Choroid plexus epithelial cell (primary cell): ENCODE measurements around the gene FBXW8.

Source experiments
- DNase-seq: peaks from one replicate; pipeline ENCODE4 v3.0.0-alpha.2; 2010; ENCODE audit warnings: low read depth
- H3K4me3 ChIP-seq: 2 replicates; pipeline ENCODE4 v1.5.1; 2011; ENCODE audit warnings: low read depth, mild to moderate bottlenecking, control low read depth, low read length, moderate library complexity
- TF ChIP-seq, protein P1 (sequence below): conservative IDR thresholded peaks from 2 replicates; pipeline ENCODE4 v1.5.1; 2011; ENCODE audit warnings: low read depth, mild to moderate bottlenecking, control low read depth, inconsistent platforms, low read length, moderate library complexity

Gene FBXW8

DNA sequence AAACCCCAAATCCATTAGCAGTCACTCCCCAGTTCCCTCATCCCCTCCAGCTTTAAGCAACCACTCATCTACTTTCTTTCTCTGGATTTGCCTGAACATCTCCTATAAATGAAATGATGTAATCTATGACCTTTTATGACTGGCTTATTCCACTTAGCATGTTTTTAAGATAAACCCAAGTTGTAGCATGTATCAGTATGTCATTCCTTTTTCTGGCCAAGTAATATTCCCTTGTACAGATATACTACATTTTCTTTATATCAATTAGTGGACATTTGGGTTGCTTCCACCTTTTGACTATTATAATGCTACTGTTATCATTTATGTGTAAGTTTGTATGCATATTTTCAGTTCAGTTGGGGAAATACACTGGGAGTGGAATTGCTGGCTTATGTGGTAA lies 105.1 kb downstream of the FBXW8 start:
- TF ChIP-seq, protein P1, sequence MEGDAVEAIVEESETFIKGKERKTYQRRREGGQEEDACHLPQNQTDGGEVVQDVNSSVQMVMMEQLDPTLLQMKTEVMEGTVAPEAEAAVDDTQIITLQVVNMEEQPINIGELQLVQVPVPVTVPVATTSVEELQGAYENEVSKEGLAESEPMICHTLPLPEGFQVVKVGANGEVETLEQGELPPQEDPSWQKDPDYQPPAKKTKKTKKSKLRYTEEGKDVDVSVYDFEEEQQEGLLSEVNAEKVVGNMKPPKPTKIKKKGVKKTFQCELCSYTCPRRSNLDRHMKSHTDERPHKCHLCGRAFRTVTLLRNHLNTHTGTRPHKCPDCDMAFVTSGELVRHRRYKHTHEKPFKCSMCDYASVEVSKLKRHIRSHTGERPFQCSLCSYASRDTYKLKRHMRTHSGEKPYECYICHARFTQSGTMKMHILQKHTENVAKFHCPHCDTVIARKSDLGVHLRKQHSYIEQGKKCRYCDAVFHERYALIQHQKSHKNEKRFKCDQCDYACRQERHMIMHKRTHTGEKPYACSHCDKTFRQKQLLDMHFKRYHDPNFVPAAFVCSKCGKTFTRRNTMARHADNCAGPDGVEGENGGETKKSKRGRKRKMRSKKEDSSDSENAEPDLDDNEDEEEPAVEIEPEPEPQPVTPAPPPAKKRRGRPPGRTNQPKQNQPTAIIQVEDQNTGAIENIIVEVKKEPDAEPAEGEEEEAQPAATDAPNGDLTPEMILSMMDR: no peak
- H3K4me3 ChIP-seq: no peak overlapping the region
- DNase-seq: no peak

- TF ChIP-seq, protein P1: no peak
- no peak for DNase-seq
- no peak overlapping the region for H3K4me3 ChIP-seq
Observed at GRCh38 chr12:117017807-117018206, 107.1 kb downstream of the FBXW8 start.

- DNase-seq: no peak
- H3K4me3 ChIP-seq: no peak overlapping the region
- TF ChIP-seq, protein P1: no peak
Observed at GRCh38 chr12:117018276-117018675, 107.5 kb downstream of the FBXW8 start.

GRCh38 chr12:117018685-117019084 lies 107.9 kb downstream of the FBXW8 start:
- TF ChIP-seq, protein P1: no peak
- DNase-seq: no peak
- no peak overlapping the region for H3K4me3 ChIP-seq

GRCh38 chr12:117019866-117020265 lies 109.1 kb downstream of the FBXW8 start:
- TF ChIP-seq, protein P1: no peak
- DNase-seq: no peak
- no peak overlapping the region for H3K4me3 ChIP-seq

- no peak for DNase-seq
- TF ChIP-seq, protein P1: no peak
- no peak overlapping the region for H3K4me3 ChIP-seq
Observed at GRCh38 chr12:117020536-117021220, 109.9 kb downstream of the FBXW8 start.

GRCh38 chr12:117022465-117022864 lies 111.7 kb downstream of the FBXW8 start:
- H3K4me3 ChIP-seq: no peak overlapping the region
- no peak for DNase-seq
- TF ChIP-seq, protein P1: no peak
